ENCODE data around the gene SNX25.

SNX25 gene

DNA sequence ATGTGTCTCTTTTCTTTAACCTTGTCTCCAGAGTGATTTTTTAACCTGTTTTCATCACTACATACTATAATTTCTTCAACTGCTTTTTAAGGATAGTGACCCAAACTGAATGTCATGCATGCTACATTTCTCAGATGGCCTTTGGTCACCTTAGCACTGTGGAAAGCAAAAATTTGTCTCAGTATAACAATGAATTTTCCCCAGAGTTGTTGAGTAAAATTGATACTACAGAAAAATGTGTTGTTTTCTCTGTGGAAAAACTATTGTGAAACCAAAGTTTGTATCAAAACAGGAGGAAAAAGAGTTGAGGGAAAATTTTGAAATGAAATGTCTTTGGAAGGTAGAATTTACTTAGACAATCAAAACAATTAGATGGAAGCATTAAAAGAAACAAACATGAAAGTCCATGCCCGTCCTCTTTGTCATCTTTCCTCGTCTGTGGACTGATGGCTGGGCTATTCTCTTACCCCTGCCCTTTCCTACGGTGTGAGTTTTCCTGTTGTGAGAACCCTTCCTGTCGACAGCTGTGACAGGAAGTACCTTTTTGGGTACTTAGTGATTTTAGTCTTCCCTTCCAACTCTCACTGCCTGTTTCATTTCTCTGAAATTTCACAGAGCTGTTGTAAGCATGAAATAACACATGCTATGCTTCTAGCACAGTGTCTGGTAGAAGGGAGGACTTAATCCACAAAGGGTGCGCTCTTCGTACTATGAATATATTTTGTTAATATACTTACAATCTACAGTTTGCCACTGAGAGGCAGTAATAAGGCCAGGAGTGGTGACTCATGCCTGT lies 135.5 kb downstream of the SNX25 start:
- TF ChIP-seq FOXM1 (IDR thresholded peaks at IDR 0.05; ENCODE audit: borderline replicate concordance, low read depth) (no peak), CEBPB (IDR thresholded peaks at IDR 0.05) (no peak), TEAD4 (IDR thresholded peaks at IDR 0.05) (no peak), REST (IDR thresholded peaks at IDR 0.05; ENCODE audit: low read depth) (no peak), YY1 (IDR thresholded peaks at IDR 0.05; ENCODE audit: low read depth) (no peak), TCF12 (IDR thresholded peaks at IDR 0.05; ENCODE audit: low read depth) (no peak), CREB1 (IDR thresholded peaks at IDR 0.05; ENCODE audit: low read depth) (no peak), MAX (IDR thresholded peaks at IDR 0.05) (no peak), TAF1 (IDR thresholded peaks at IDR 0.05; ENCODE audit: low read depth) (no peak), ZBTB7A (IDR thresholded peaks at IDR 0.05; ENCODE audit: low read depth) (no peak), EP300 (IDR thresholded peaks at IDR 0.05; ENCODE audit: borderline replicate concordance) (no peak), NFIC (IDR thresholded peaks at IDR 0.05) (no peak), EGR1 (IDR thresholded peaks at IDR 0.05) (no peak), USF1 (IDR thresholded peaks at IDR 0.05) (no peak), RAD21 (IDR thresholded peaks at IDR 0.05; ENCODE audit: low read depth) (no peak)

- TF ChIP-seq USF1 (IDR thresholded peaks at IDR 0.05) (no peak), CEBPB (IDR thresholded peaks at IDR 0.05) (no peak), TCF12 (IDR thresholded peaks at IDR 0.05; ENCODE audit: low read depth) (no peak), NFIC (IDR thresholded peaks at IDR 0.05) (no peak), ZBTB7A (IDR thresholded peaks at IDR 0.05; ENCODE audit: low read depth) (no peak), TAF1 (IDR thresholded peaks at IDR 0.05; ENCODE audit: low read depth) (no peak), TEAD4 (IDR thresholded peaks at IDR 0.05) (no peak), RAD21 (IDR thresholded peaks at IDR 0.05; ENCODE audit: low read depth) (no peak), EGR1 (IDR thresholded peaks at IDR 0.05) (no peak), EP300 (IDR thresholded peaks at IDR 0.05; ENCODE audit: borderline replicate concordance) (no peak)
Observed at GRCh38 chr4:185346975-185347601, 137.7 kb downstream of the SNX25 start.

- TF ChIP-seq YY1 (IDR thresholded peaks at IDR 0.05; ENCODE audit: low read depth) (no peak), USF1 (IDR thresholded peaks at IDR 0.05) (no peak), NFIC (IDR thresholded peaks at IDR 0.05) (no peak), ZBTB7A (IDR thresholded peaks at IDR 0.05; ENCODE audit: low read depth) (no peak), REST (IDR thresholded peaks at IDR 0.05; ENCODE audit: low read depth) (no peak), EGR1 (IDR thresholded peaks at IDR 0.05) (no peak), TCF12 (IDR thresholded peaks at IDR 0.05; ENCODE audit: low read depth) (no peak), TAF1 (IDR thresholded peaks at IDR 0.05; ENCODE audit: low read depth) (no peak), CEBPB (IDR thresholded peaks at IDR 0.05) (no peak), TEAD4 (IDR thresholded peaks at IDR 0.05) (no peak), MAX (IDR thresholded peaks at IDR 0.05) (no peak), FOXM1 (IDR thresholded peaks at IDR 0.05; ENCODE audit: borderline replicate concordance, low read depth) (no peak), EP300 (IDR thresholded peaks at IDR 0.05; ENCODE audit: borderline replicate concordance) (no peak), RAD21 (IDR thresholded peaks at IDR 0.05; ENCODE audit: low read depth) (no peak), CREB1 (IDR thresholded peaks at IDR 0.05; ENCODE audit: low read depth) (no peak)
Observed at GRCh38 chr4:185351691-185352090, 142.3 kb downstream of the SNX25 start.

GRCh38 chr4:185352202-185352601 lies 142.8 kb downstream of the SNX25 start:
- TF ChIP-seq CEBPB (IDR thresholded peaks at IDR 0.05) (no peak), TEAD4 (IDR thresholded peaks at IDR 0.05) (no peak), TCF12 (IDR thresholded peaks at IDR 0.05; ENCODE audit: low read depth) (no peak), YY1 (IDR thresholded peaks at IDR 0.05; ENCODE audit: low read depth) (no peak), MAX (IDR thresholded peaks at IDR 0.05) (no peak), FOXM1 (IDR thresholded peaks at IDR 0.05; ENCODE audit: borderline replicate concordance, low read depth) (no peak), EP300 (IDR thresholded peaks at IDR 0.05; ENCODE audit: borderline replicate concordance) (no peak), USF1 (IDR thresholded peaks at IDR 0.05) (no peak), NFIC (IDR thresholded peaks at IDR 0.05) (no peak)

Measured in Ishikawa (cell line).